Stimulated activated CD8-positive, alpha-beta memory T cell treated with anti-CD3 and anti-CD28 coated beads, Interleukin-12 subunit alpha, Interleukin-12 subunit beta, amount 100 ng/mL, for 4 hours (primary cell): Measurements from ENCODE around the gene CYP11A1.
"Not testable (repeated sequence)": the region's sequence is repeated elsewhere in the genome, so short reads cannot be mapped to it uniquely, and the experiment has no call there.

Source experiments
- DNase-seq: peaks from one replicate; pipeline ENCODE4 v3.0.0-alpha.2; 2020; ENCODE audit warnings: low read depth

Gene CYP11A1

DNA sequence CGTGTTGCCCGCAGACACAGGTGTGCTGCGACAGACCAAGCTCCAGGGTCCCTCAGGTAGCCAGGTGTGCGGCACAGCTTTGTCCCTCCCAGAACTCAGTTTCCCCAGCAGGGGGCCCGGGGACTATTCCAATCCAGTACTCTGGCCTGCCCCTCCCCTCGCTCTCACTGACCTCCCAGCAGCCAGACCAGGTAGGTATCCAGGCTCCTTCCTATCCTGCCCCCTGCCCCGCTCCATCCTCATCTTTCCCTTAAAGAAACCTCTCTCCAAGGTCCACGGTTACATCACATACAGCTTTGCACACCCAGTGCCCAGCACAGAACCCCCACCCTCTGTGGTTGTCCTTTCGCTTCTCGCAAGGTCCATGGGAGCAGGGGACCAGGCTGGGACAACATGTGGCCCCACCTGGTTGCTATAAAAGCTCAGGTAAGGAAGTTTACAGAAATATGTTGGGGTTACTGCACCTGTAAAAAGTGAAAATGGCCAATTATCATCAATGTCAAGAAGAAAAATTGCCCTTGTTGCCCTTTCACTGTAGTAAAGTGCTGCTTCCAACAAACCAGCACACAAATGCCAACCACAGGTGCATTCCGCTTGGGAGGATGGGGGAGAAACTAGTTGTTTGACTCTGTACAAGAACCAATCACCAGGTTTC is 7.3 kb upstream of the CYP11A1 start:
- DNase-seq: no peak

DNA sequence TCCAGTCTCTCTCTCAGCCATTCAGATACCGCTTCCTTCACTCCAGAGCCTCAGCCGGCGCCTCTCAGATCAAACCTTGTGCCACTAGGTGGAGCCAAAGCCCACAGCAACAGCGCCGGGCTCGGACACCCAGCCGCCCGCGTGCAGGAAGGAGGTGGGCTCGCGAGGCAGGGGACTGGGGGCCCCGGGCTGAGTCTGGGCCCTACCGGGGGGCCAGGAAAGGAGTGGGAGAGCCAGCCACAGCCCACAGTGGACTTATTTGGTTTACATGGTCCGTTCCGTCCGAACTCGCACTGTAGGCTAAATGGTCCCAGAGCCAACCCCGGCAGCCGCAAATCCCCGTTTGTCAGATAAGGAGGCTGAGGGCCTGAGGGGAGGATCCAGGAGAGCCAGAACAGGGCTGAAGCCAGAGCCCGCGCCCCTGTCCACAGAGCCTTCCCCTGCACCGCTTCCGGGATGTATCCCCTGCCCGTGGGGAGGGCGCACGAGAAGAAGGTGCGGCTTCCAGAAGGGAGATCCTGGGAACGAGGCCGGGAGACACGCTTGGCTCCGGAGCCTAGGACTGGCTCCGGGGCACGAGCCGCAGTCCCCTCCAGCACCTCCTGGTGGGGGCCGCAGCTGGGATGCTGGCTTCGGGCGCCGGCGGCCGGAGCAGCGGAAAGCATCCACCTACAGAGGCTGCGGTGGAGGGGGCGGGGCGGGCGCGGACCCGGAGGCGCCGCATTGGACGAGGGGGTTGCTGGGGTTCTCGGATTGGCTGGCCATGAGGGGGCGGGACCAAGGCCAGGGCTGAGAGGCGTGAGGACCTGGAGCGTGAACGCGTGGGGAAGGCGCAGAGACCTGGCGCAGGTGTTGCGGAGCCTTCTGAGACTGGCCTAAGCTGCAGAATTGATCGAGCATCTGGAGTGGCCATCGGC is 6.5 kb upstream of the CYP11A1 start:
- DNase-seq: peak; percentile 90

DNA sequence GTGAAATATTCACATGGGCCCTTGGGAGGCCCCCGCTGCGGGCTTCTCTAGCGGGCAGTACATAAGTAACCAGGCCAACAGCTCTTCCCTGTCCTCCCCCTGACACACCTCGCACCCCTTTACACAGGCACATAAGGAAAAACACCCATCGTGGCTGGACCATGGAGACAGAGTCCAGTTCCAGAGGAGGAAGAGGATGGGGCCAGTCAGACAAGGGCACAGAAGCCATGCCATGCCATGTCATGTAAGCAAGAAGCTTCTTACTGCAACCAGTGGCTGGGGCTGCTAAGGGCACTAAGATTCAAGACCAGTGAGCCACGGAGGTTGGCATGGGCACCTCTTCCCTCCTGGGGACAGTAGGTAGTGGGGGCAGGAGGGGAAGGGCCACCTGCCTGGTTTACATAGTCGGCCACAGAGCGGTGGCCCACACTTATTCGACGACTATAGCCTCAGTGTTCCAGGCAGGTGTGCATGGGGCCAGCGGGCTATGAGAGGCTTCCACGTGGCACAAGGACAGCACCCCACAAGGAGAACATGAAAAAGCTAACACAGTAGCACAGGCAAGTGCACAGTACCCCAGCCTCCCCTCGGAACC is 5.7 kb upstream of the CYP11A1 start:
- no peak for DNase-seq

DNA sequence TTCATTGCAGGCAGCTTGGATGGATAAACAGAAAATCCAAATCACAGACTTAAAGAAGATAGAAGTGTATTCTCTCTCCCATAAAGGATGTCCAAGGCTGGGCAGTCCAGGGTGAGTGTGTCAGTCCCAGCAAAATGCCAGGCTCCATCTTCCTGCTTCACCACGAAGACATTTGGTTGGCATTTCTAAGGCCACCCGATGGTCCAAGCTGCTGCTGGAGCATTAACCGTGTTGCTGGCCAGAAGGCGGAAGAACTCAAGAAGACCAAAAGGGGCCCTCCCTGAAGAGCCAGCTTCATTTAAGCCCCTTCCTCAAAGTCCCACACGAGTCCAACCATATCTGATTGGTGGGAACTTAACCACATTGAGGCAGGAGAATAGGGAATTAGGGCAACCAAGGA is 3.0 kb upstream of the CYP11A1 start:
- no peak for DNase-seq

DNA sequence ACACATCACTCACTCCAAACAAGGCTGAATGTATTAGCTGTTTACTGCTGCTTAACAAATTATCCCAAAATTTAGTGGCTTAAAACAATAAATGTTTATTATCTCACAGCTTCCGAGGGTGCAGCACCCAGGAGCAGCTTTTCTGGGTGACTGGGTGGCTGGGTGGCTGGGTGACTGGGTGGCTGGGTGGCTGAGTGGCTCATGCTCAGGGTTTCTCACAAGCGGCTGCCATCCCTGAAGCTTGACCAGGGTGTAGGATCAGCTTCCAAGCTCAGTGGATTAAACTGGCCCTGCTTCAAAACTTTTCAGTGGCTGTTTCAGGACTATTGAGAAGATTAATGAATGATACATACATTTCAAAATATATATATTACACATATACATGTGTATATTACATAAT is 2.3 kb upstream of the CYP11A1 start:
- no peak for DNase-seq

DNA sequence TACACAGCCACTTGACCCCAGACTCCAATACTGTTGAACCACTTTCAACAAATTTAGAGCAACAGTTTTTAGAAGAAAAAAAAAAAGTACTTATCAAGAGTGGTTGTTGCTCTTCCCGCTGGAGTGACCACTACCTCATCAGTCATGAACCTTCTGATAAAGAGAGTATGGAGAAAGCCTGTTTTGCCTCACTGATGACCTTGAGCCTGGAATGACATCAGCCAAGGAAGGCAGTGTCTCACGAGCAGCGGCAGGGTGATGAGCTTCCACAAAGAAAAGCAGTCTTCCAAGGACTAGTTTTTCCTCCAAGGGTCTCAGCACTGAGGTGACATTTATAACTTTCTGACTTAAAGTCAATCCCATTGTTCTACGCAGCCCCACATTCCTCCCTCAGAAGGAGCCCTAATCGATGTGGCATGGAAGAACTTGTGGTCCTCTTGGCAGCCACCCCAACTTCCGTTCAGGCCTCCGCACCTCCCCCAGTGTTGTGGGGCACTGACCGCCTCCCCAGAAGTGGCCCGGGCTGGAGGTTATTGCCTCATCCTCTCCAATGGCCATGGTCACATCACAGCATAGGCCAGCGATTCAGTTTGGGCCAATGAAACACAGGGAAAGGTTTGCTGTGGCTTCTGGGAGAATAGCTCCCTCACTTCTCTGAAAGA is 1.8 kb upstream of the CYP11A1 start:
- no peak for DNase-seq

DNA sequence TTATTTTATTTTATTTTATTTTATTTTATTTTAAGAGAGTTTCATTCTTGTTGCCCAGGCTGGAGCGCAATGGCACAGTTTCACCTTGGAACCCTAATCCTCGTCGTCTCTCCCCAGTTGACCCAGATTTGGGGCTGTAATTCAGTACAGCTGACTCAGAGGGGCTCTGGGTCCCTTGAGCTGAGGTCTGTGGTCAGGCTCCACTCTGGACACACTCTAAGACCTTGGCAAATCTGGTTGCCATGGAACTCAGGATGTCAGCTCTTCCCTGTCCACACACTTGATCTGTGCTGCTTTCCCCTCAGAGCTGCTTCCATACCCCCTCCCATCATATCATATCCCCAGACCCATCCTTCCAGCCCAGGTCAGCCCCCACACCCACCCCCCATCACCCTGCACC is 675 bp upstream of the CYP11A1 start:
- DNase-seq: no peak

DNA sequence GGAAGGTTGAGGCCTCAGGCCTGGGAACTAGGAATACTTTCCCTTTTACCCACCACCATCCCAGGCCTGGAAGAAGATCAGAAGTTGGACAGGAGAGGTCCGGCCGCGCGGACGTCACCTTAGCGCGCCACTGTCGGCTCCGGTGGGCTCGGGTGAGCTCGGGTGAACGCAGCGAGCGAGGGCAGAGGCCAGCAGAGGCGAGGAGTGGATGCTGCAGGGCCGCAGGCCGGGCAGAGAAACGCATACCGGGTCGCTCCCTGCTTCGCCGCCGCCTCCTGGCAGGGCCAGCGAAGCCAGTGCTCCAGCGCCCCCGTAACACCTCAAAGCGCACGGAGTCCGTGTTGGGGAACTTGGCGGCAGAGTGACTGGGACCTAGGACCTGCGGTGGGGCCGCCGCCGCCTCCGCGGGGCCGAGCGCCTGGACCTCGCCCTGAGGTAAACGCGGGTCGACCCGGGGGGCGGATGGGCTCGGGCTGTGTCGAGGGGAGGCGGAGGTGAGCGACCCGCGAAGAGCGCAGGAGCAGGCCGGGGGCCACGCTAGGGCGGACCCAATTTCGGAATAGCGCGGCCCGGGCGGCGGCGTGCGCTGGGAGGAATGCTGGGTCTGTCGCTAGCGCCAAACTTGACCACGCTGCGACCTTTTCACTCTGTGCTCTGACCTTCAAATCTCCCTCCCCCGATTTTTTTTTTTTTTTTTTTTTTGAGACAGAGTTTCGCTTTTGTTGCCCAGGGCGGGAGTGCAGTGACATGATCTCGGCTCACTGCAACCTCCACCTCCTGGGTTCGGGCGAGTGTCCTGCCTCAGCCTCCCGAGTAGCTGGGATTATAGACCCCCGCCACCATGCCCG is 1.6 kb downstream of the CYP11A1 start:
- DNase-seq: no peak

DNA sequence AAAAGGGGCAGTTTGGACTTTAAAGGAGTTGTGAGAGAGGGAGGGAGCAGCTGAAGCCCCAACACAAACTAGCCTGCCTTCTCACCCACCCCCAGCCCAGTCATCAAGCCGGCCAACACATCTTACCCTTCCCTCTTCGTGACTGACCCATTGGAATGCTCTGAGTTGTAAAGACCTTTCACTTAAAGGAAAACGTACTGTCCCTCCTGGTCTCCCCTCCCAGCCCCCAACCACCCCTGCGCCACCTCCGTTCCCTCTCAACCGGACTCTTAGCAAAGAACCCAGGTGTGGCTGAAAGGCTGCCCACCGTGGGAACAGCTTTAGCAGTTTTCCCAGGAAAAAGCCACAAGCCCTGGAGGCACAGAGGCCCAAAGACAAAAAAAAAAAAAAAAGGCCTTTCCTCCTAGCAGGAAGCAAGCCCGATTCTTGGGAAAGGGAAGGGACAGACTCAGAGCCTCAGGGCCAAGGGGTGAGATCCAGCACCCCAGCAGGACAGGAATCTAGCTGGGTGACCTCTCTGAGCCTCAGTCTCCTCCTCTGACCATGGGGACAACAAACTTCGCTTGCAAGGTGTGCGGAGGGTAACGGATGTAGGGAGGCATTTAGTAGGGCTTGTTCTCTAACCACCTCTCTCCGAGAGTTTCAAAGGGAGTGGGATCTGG is 2.4 kb downstream of the CYP11A1 start:
- DNase-seq: no peak

DNA sequence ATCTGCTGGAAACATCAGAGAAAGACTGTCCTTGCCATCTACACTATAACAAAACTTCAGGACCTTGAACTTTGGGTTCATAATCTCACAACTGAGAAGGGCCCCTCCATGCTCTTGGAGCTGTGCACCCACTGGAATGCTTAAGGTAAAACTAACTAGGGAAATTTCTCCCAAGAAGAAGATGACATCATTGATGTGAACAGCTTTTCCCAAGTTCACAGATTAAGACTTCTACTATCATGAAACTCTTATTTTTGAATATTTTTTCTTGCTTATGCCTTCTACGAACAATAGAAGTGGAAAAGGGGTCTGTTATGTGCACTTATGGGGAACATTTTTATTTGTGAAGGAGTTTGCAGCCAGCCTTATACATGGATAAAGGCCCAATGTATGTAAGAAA is 5.0 kb downstream of the CYP11A1 start:
- DNase-seq: no peak

DNA sequence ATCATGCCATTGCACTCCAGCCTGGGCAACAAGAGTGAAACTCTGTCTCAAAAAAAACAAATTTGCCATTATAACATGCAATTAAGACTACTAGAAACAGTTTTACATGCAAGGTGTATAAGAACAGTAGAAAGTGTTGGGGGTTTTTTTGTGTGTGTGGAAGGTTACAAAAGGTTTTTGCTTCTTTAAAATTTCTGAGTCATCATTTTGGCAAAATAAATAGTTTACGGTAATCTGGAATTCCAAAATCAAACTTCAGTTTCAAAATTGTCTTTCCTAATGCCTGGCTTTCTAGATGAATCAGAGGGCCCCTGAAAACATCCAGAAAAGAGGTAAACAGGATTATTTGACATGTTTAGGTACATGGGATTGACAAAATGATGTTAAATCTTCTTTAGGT is 6.6 kb downstream of the CYP11A1 start:
- DNase-seq: not testable (repeated sequence)

DNA sequence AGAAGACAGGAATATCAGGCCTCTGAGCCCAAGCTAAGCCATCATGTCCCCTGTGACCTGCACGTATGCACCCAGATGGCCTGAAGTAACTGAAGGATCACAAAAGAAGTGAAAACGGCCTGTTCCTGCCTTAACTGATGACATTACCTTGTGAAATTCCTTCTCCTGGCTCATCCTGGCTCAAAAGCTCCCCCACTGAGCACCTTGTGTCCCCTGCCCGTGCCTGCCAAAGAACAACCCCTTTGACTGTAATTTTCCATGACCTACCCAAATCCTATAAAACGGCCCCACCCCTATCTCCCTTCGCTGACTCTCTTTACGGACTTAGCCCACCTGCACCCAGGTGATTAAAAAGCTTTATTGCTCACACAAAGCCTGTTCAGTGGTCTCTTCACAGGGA is 8.1 kb downstream of the CYP11A1 start:
- not testable (repeated sequence) for DNase-seq

DNA sequence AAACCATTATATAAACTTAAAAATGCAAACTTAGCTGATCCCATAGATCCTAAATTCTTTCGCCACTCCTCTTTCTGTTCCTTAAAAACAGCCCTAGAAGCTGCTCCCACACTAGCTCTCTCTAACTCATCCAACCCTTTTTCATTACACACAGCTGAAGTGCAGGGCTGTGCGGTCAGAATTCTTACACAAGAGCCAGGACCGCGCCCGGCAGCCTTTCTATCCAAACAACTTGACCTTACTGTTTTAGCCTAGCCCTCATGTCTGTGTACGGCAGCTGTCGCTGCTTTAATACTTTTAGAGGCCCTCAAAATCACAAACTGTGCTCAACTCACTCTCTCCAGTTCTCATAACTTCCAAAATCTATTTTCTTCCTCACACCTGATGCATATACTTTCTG is 9.9 kb downstream of the CYP11A1 start:
- DNase-seq: not testable (repeated sequence)

DNA sequence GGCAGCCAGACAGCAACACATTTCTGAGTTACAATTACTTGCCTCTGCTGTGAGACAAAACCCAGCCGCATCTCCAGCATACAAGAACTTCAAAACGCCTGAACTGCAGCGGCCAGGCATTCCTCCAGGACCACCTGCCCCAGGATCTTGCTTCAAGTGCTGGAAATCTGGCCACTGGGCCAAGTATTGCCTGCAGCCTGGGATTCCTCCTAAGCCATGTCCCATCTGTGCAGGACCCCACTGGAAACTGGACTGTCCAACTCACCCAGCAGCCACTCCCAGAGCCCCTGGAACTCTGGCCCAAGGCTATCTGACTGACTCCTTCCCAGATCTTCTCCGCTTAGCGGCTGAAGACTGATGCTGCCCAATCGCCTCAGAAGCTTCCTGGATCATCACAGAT is 11.4 kb downstream of the CYP11A1 start:
- not testable (repeated sequence) for DNase-seq

DNA sequence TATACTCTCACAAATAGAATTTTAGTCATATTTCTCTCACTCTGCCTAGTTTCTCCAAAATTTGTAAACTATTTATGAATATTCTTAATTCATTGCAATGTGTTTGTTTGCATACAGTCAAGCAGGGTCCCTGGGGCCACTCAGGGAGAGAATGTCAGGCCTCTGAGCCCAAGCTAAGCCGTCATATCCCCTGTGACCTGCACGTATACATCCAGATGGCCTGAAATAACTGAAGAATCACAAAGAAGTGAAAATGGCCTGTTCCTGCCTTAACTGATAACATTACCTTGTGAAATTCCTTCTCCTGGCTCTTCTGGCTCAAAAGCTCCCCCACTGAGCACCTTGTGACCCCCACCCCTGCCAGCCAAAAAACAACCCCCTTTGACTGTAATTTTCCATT is 13.5 kb downstream of the CYP11A1 start:
- not testable (repeated sequence) for DNase-seq

DNA sequence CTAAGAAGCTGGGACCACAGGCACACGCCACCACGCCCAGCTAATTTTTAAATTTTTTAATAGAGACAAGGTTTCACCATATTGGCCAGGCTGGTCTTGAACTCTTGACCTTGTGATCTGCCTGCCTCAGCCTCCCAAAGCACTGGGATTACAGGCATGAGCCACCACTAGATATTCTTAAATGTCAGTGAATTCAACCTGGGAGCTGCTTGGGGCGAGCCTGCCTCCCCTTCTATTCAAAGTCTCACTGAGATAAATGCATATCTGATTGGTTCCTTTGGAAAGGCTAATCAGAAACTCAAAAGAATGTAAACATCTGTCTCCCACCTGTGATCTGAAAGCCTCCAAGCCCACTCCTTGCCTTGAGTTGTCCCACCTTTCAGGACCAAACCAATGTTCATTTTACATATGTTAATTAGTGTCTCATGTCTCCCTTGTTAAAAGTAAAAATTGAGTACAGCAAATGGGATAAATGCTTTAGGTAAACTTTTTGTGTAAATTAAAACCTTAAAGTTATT is 15.0 kb downstream of the CYP11A1 start:
- DNase-seq: no peak

DNA sequence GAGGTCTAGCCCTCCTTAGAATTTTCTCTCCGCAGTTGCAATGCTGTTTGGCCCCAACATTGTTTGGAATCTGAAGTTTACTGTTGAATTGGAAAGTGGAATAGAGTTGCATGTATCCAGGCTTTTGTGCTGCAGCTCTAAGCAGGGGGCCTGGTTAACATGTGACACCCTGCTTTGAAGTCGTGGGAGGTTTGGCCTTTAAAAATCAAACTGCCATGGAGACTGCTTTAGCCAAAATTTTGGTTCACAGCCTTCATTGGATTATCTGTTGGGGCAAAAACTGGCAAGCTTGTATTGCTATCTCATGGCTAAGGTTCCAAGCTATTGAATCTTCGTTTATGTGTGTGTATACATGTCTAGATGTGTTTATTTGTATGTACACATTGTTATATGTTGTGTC is 15.8 kb downstream of the CYP11A1 start:
- DNase-seq: no peak

DNA sequence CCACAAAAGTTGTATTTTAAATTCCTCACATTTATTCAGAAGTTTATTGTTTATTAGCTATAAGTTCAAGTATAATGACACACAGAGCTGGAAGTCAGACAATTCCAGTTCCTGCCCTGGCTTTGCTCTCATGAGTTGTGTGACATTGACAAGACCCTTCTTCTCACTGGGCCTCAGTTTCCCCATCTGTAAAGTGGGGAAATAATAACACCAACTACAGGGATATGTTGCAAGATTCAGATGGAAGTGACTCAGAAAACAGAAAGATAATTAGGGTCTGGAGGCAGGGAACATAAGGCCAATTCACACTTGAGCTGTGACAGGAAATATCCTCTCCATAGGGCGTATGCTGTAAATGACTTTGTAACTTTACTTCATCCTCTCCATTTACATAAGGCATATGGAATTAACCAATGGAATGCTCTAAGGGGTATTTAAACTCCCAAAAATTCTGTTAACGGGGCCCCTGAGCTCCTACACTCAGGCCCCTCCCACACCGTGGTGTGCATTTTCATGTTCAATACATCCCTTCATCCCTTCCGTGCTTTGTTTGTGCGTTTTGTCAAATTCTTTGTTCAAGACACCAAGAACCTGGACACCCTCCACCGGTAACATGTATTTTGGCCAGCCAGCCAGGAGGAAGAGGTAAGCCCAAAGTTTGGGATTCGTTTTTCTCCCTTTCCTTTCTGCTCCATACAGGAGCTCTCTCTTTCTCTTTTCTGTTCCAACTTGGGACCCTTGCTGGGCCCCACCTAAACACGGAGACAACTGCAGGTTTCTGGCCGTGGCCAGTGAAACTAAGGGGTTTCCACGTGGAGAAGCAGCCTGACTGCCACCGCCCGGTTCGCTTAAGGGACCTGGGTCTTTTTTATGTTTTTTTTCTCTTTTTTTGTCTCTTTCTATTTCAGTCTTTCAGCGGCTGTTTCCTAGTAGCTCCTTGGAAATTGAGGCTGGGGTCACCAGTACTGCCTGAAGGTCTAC is 16.9 kb downstream of the CYP11A1 start:
- no peak for DNase-seq

DNA sequence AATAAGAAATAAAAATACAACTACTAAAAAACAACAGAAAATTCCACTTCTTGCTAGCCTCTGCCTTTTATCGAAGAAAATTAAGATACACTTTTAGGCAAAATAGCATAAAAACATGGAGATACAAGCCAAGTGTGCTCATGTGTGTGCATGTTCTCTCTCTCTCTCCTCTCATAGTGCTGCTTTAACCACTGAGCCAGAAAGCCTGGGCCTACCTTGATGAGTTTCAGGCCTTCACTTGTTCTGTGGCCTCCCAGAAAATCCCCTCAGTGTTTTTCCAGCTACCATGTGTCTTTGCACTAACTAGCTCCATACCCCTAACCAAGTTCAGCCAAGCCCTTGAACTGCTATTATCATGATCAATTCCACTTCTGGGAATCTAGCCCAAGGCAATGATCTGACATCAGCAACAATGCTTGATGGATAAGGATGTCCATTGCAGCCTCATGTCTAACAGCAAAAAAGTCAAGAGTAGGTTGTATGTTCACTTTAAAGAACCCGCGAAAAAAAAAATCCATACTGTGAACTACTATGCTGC is 18.1 kb downstream of the CYP11A1 start:
- DNase-seq: no peak
